HG03575 (cell line): ENCODE data around the gene ZNF862.

Experiments
- ATAC-seq: cut with Tn5 transposase; IDR thresholded peaks from one replicate; pipeline ENCODE4 v1.9.1; 2021; ENCODE audit not compliant: unreplicated experiment, insufficient number of reproducible peaks, low FRiP score; ENCODE audit errors: extremely low read depth

ZNF862 gene

GRCh38 chr7:149856583-149856982 is 18.4 kb downstream of the ZNF862 start:
- no peak for ATAC-seq

GRCh38 chr7:149859369-149859768 is 21.2 kb downstream of the ZNF862 start:
- ATAC-seq = no peak

- no peak for ATAC-seq
Observed at GRCh38 chr7:149859876-149860275, 21.7 kb downstream of the ZNF862 start.

- ATAC-seq = no peak
Observed at GRCh38 chr7:149860821-149861727, 22.9 kb downstream of the ZNF862 start.

- no peak for ATAC-seq
Observed at GRCh38 chr7:149861728-149862045, 23.5 kb downstream of the ZNF862 start.

- ATAC-seq = no peak
Observed at GRCh38 chr7:149862156-149862555, 24.0 kb downstream of the ZNF862 start.

GRCh38 chr7:149863500-149863899 is 25.3 kb downstream of the ZNF862 start:
- no peak for ATAC-seq

GRCh38 chr7:149864023-149864422 is 25.8 kb downstream of the ZNF862 start:
- ATAC-seq = no peak

- no peak for ATAC-seq
Observed at GRCh38 chr7:149864751-149865150, 26.6 kb downstream of the ZNF862 start.

GRCh38 chr7:149865437-149865836 is 27.3 kb downstream of the ZNF862 start:
- ATAC-seq = no peak

- ATAC-seq = no peak
Observed at GRCh38 chr7:149866139-149866778, 28.1 kb downstream of the ZNF862 start.

GRCh38 chr7:149866779-149867447 is 28.7 kb downstream of the ZNF862 start:
- ATAC-seq = no peak

GRCh38 chr7:149867762-149868622 is 29.8 kb downstream of the ZNF862 start:
- no peak for ATAC-seq

GRCh38 chr7:149868623-149869290 is 30.6 kb downstream of the ZNF862 start:
- ATAC-seq = no peak

- ATAC-seq = no peak
Observed at GRCh38 chr7:149869291-149869650, 31.1 kb downstream of the ZNF862 start.

GRCh38 chr7:149869867-149870266 is 31.7 kb downstream of the ZNF862 start:
- ATAC-seq = no peak

- ATAC-seq = no peak
Observed at GRCh38 chr7:149870274-149870673, 32.1 kb downstream of the ZNF862 start.

GRCh38 chr7:149870701-149871483 is 32.7 kb downstream of the ZNF862 start:
- ATAC-seq = no peak
